ENCODE measurements around the gene PDE4B.

Gene PDE4B

DNA sequence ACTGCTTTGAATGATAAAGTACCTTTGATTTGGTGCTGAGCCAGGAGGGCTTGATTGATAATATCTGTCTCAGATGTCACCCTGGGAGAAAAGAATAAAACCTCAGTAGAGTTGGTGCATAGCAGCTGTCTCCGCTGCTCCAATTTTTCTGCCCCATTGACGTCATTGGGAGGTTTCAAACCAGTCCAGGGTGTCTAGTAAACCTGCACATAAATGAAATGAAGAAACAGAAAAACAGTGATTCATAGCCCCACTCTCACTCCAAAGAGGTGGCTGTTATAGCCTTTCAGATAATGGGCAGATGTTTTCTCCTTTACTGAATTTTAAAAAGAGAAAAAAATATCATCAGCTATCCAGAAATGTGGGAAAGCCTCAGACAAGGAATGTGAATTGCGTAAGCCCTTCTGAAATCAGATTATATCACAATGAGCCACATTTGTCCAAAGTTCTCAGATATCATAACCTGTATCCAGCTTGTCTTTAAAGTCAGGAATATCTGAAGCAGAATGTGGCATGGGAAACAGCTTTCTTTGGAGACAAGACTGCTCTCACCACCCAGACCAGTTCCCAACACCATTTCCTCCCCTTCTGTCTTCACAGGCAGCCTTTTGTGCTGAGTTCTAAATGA, 390.0 kb downstream of the PDE4B start:
- DNase-seq (ENCODE audit: low spot score), result peak; percentile 69

GRCh38 chr1:66183400-66183799, 390.7 kb downstream of the PDE4B start:
- DNase-seq (ENCODE audit: low spot score), result no peak

DNA sequence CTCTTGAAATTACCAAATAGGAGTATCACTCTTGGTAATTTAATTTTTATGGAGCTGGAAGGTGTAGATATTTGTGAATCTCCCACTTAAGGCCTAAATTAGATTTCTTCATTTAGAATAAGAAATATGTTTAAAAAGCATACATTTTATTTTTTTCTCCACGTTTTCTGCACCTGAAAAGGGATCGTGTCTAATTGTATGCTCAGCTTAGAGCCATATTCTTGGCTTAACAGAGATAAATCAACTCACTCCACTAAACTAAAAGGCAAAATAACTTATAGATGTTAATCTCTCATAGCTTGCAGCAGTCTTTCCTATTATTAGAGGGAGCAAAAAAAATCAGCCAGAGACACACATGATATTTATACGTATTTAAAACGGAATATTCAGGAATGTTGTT, 404.4 kb downstream of the PDE4B start:
- DNase-seq (ENCODE audit: low spot score), result no peak

DNA sequence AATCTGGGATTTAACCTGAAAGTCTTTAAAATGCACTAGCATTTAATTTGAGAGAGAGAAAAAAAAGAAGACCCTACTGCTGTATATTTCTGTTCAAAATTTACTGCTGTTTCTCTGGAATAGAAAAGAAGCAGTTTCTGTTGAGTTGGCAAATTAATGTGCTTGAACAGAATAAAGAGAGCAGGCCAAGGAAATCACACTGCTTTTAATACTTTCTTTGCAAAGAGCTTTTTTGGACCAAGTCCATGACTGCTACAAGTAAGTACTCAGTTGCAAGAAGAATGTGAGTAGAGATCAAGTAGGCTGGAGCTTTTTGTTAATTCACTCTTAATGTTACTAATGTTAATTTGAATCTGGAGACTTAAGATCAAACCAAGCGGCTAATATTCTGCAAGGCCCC, 405.1 kb downstream of the PDE4B start:
- no peak for DNase-seq (ENCODE audit: low spot score)

DNA sequence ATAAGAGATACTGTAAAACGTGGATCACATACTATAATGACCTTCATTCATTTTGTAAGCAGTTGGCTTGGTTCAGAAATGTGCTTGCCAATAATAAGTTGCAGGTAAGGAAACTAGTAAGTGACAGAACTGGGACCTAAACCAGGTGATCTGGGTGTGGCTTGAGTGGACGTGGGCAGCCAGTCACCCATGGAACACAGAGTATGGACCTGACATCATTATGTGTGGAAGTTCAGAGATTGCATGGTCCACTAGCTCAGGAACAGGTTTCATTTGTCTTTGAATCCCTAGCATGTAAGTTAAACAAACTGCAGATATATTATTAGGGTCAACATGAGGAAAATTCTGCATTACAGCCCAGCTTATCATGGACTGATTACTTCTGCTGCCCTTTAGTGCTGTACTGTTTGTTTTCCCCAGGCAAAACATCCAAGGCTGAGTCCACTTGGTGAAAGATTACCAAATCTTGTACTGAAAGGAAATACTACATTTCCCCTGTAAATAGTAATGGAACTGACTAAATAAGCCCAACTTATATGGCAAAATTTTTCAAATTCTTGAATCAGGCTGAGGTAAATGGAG, 414.0 kb downstream of the PDE4B start:
- peak; percentile 17 for DNase-seq (ENCODE audit: low spot score)

- DNase-seq (ENCODE audit: low spot score), result peak; percentile 76
Measured at GRCh38 chr1:66207484-66207883, 414.8 kb downstream of the PDE4B start.

DNA sequence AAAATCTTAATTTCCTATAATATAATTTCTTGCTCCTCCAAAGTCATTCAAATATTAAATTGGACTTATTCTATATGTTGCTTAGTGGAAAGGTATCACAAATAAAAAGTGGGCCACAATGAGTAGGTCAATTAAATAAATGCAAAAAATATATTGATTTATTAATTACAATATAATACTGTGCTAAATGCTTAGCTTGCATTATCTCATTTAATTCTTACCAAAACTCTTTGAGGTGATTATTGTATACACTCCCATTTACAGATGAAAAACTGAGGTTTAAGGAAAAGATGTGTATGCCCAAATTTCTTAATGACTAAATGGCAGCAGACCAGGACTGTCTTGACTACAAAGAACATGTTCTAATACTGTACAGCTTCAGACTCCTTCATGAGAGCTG, 415.9 kb downstream of the PDE4B start:
- DNase-seq (ENCODE audit: low spot score), result no peak

DNA sequence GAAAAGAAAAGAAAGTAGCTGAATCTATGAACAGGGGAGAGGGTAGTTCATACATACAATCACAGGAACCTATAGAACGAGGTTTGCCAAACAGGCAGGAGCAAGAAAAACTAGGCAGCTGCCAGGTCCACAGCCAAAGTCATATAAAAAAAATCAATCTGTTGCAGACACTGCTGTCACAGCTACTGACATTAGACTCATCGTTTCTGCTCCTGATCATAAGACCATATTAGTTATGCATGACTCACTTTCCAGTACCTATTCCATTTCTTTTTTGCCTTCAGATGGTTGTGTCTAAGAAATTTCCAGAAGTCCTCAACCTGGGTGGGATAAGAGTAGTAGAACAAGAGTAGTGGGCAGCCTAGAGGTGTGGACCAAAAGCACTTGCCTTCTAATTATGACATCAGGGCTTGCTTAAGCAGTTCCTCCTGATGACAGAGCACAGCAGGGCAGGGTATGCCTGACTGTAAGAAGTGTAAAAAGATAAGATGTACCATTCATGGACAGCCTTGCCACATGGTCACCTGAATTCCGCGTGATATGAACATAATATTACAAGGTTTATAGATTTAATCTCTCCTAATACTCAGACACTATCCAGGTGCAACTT, 418.0 kb downstream of the PDE4B start:
- DNase-seq (ENCODE audit: low spot score), result no peak

DNA sequence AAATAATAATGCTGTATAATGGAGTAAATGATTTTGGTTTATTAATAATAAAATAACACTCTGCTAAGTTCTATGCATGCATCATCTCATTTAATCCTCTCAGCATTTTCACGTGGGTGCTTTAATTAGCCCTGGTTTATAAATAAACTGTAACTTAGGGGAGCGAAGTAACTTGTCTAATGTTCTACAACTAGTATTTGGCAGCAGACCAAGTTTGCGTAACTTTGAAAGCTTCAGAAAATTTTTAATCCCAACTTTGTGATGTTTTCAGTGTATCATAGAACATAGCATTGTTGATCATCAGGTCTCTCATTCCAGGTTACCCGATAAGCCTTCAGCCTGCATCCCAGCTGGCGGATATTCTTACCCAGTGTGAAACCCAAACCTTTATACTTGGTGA, 418.8 kb downstream of the PDE4B start:
- DNase-seq (ENCODE audit: low spot score), result no peak

GRCh38 chr1:66213491-66213890, 420.8 kb downstream of the PDE4B start:
- DNase-seq (ENCODE audit: low spot score), result no peak

GRCh38 chr1:66214901-66215300, 422.2 kb downstream of the PDE4B start:
- DNase-seq (ENCODE audit: low spot score), result no peak

GRCh38 chr1:66217021-66217420, 424.3 kb downstream of the PDE4B start:
- DNase-seq (ENCODE audit: low spot score), result peak; percentile 78

GRCh38 chr1:66217561-66217960, 424.9 kb downstream of the PDE4B start:
- no peak for DNase-seq (ENCODE audit: low spot score)

- no peak for DNase-seq (ENCODE audit: low spot score)
Measured at GRCh38 chr1:66220477-66220876, 427.8 kb downstream of the PDE4B start.

- DNase-seq (ENCODE audit: low spot score), result no peak
Measured at GRCh38 chr1:66223681-66224080, 431.0 kb downstream of the PDE4B start.

DNA sequence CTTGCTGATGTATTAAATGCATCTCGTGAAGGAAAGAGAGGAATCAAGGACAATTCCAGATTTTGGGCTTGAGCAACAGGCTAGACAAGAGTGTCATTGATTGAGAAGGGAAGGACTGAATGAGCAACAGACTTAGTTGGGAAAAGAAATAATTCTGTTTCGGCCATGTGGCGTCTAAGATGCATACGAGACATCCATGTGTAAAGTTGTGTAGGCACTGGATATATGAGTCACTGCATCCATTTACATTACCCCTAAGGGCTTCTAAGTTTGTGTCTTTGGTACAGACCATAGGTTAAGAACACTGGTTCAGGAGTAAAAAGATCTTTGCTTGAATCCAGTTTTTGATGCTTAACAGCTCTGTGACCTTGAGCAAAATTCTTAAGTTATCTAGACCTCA, 434.3 kb downstream of the PDE4B start:
- DNase-seq (ENCODE audit: low spot score), result no peak

- DNase-seq (ENCODE audit: low spot score), result no peak
Measured at GRCh38 chr1:66227966-66228365, 435.3 kb downstream of the PDE4B start.

DNA sequence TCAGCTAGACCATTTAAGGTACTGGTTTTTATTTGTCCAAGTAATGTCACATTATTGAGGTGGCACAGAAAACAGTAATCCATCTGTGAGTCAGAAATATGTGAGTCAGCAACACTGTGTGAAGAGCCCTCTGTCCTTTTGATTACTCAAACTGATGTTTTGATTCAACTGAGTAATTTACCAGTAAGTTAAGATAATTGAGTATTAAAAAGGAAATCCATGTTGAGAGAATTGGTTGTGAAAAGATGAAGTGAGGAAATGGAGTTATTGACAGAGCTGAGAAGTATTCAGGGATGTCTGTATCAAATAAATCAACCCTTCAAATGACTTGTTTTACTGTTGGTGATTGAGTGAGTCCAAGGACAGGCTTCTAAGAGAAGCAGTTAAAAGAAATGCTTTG, 438.5 kb downstream of the PDE4B start:
- DNase-seq (ENCODE audit: low spot score), result peak; percentile 50

- no peak for DNase-seq (ENCODE audit: low spot score)
Measured at GRCh38 chr1:66231681-66232463, 439.2 kb downstream of the PDE4B start.

DNA sequence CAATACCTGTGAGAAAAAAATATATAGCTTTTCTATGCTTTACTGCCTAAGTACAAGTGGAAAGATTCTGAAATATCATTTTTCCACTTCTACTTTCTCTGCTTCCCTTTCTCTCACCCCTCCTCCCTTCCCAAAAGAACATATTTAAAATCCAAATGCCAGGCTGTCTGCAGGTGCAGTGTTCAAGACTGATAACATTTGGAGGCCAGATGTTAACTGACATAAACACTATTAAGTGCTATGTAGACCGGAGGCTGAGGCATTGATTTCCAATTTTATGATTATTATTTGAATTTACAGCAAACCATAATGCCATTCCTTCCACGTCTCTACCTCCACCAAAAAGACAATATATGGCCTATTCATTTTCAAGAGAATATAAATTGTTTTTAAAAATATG, 444.3 kb downstream of the PDE4B start:
- DNase-seq (ENCODE audit: low spot score), result no peak

- DNase-seq (ENCODE audit: low spot score), result no peak
Measured at GRCh38 chr1:66237722-66238479, 445.2 kb downstream of the PDE4B start.

DNA sequence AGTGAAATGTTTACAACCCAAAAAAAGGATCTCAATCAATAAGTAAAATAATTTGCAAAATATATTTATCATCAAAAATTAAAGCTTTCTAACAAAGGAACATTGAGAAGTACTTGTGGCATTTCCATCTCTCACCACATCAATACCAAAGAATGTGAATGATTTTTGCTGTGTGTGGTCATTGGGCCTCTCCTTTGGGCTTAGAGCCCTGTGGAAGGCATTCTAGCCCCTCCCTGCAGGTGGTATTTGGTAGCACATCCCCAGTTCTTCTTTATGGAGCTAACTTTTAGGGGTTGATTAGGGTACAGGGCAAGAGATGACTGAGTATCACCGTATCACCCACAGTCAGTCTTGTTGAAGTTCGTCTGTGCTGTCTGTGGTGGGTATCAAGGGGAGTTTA, 447.1 kb downstream of the PDE4B start:
- no peak for DNase-seq (ENCODE audit: low spot score)
